COLO668 (cell line): ENCODE data around the gene PCED1B.
"Not testable (repeated sequence)": the region's sequence is repeated elsewhere in the genome, so short reads cannot be mapped to it uniquely, and the experiment has no call there.

ENCODE experiments used
- DNase-seq: peaks from one replicate; lab custom pipeline; 2025; ENCODE audit not compliant: unreplicated experiment; lab: John Stamatoyannopoulos, UW

The PCED1B gene

DNA sequence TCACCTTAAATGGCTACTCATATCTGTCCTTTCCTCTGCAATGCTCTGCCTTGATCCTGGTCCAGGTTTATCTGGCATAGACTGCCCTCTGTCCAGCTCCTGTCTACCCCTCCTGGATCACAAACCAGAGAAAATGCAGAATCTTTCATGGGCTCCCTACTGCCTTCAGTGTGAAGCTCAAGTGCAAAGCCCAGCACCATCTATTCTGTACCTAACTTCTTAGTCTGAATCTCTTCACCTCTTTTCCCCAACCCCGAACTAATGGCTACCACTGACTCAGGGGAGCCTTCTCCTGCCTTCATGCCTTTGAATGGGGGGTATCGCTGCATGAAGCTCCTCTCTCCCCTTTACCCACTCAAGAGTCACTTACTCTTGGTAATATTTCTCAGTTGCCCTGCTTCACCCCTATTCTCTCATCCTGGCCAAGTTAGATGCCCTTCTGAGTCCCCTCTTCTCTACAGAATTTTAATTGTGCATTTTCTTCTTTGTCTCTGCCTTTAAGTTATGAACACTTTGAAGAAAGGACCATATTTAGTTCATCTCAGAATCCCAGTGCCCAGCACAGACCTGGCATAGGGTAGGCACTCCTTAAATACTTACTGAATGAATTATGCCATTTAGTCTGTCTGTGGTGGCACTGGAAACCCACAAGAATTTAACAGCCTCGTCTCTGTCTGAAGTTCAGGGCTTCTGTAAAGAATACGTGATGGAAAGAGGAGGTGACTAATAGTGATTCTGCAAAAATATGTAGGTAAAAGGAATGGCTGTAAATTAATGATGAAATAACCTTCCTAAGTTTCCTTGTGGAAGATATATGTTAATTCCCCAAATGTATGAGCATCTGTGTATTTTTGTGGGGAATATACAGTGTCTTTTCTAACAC lies 191.6 kb downstream of the PCED1B start:
- no peak for DNase-seq

DNA sequence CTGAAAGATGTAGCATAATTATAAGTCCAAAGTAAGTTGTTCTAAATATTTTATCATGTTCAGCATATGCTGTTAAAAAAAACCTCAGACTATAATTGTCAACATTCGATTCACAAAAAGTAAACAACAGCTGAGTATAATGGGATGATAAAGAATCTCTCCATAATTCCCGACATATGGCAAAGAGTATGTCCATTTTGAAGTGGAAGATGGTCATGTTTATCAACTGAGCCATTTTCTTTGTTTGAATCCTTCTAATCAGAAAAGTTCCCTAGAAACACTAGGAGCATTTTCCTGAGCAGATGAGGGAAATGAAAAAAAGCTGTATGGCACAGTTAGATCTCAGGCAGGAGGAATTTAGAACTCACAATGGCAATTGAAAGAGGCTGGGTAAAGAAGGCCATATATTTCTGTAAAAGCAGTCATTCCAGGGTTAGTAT lies 192.4 kb downstream of the PCED1B start:
- no peak for DNase-seq

DNA sequence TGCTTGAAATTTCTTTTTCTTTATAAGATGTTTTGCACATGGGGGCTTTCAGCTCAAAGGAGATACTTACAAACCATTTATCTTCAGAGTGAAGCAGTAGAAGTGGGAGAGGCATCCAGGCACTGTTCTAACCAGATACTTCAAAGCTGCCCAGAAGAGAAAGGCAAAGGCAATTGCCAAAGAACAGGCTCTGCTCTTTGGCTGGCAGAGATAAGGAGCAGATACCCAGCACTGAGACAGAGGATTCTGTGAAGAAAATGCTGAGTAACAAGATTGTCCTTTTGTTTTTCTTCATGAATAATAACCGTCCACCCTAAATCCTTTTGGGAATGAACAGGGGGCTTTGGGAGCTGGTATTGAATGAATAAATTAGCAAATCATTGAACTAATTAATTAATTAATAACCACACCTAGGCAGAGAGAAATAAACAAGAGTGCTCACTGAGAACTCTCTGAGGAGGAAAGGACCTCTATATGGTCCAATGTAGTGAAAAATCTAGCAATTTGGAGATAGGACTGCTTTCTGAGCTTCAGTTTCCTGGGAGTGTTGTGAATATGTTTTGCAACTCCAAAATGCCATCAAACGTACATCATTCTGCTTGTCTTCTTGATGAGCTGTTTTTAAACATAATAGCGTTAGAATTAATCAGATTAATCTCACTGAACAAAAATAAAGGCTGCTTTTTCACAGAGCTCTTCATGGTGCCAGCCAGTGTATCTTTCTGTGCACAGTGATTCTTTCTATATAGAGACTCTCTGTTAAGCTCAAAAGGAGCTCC lies 193.2 kb downstream of the PCED1B start:
- no peak for DNase-seq

DNA sequence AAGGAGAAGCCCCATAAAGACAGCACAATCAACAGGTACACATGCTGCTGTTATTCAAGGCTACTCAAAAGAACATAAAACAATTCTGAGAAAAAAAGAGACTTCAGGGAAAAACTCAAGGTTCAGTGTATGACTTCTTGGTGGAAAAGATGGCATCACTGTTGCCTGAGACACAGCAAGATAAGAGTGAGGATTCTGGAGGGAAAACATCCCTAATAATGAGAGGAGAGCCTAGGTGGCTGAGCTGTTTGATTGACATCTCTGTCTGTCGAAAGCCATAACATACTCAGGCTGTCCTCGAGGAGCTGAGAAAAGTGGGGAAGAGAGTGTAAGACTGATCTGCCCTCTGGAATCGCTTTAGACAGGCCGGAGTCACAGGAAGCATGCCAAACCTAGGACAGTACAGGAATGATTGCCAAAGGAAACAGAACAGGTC lies 193.8 kb downstream of the PCED1B start:
- DNase-seq: no peak

DNA sequence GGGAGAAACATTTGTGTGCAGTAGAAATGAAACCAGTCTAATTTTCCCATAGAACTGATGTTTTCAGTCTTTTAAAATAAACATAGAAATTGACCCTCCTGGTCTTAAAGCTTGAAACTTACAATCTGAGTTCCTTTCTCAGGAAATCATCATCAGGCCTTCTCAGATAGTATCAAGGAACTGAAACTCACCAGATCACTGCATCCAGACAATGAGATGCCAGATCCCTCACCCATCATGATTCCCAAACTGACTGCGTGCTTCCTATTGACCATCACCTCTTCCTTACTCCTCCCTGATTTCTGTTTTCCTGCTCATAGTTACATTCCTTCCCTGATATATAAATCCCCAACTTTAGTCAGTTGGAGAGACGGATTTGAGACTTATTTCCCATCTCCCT lies 195.3 kb downstream of the PCED1B start:
- DNase-seq: no peak

DNA sequence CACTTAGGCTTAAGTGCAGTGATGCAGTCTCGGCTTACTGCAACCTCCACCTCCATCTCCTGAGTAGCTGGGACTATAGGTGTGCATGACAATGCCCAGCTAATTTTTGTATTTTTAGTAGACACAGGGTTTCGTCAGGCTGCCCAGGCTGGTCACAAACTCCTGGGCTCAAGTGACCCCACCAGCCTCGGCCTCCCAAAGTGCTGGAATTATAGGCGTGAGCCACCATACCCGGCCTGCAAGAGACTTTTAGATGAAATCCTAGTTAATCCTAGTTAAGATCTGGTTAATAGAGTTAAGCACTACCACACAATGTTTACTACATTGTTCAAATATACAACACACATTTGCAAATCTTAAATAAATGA lies 196.8 kb downstream of the PCED1B start:
- no peak for DNase-seq

DNA sequence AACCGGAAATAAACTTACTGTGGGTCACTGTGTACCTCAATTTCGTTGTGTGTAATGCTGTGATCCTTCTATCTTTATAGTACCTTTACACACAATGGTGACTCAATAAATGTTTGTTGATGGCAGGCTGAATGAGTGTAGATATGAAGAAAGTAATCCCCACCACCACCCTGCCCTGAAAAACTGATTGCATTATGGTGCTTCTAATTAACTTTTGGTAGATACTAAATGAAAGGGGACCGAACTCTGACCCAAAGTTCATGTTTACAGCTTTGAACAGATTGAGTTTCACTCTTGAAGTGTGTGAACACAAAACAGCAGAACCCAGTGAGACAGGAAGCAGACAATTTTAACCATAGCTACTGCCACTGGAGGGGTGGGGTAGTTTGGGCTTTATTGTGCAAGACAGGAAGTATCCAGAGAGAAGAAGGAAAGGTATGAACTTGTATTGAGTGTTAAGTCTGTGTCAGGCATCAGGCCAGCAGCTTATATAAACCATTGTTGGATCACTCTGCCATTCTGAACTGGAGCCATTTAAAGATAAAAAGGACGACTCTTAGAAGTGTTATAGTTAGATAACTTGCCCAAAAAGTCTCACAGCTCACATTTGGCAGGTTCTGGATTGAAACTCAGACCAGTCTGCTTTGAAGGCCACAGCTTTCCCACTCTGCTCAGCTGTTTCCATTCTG lies 197.3 kb downstream of the PCED1B start:
- no peak for DNase-seq

DNA sequence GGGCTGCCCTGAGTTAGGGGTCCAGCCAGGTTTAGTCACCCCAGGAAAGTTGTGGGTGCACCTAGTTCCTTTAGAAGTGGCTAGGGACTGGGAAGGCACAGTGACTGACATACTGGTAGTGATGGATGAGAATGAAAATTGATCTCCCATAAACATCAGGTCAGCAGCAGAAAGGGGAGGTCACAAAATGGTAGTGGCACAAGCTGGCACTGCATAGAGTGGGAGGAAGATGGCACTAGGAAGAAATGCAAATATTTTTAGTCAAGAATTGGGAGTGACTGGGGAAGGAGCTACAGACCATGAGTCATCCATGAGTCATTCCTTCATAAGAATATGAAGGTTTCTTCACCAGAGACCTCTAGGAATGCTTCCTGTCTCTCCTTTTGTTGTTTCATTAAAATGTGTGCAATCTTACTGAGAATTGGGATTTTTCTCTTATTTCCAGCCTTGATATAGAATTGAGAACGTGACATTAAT lies 198.6 kb downstream of the PCED1B start:
- DNase-seq: no peak

DNA sequence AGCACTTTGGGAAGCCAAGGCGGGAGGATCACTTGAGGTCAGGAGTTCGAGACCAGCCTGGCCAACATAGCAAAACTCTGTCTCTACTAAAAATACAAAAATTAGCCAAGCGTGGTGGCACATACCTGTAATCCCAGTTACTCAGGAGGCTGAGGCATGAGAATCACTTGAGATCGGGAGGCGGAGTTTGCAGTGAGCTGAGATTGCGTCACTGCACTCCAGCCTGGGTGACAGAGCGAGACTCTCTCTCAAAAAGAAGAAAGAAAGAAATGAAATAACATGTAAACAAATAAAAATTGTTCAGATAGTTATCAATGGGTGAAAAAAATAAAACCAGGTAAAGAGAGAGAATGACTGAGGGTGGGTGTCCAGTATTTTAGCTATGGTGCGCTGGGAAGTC lies 200.3 kb downstream of the PCED1B start:
- DNase-seq: not testable (repeated sequence)

DNA sequence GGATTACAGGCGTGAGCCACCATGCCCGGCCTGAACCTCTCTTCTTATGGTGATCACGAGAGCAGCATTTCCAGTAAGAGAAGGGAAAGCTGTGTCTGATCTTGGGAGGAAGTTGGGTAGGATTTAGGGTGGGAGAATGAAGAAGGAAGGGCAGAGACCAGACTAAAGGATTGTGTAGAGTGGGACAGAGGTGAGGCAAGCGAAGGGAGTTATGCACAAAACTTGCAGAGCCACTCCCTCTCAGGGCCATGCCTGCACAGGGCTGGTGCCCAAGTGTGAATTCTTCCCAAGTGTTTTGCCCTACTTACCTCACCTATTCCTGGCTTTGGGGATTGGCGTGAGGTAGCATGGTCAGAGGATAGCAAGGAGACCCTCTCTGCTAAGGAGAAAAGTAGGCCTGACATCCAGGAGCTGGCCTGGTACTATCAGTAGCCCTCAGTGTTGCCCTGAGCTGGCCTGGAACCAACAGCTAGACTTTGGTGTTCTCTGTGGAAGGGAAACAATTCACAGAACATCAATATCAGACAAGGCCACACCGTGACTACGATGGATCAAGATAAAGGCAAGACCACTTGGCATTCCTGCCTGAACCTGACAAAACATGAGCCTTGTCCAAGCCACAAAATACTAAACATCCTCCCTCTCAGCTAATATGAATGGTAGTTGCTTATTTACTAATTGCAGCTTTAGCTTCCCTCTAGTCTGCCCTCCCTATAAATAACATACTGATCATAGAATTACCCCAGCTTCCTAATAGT lies 201.3 kb downstream of the PCED1B start:
- no peak for DNase-seq

DNA sequence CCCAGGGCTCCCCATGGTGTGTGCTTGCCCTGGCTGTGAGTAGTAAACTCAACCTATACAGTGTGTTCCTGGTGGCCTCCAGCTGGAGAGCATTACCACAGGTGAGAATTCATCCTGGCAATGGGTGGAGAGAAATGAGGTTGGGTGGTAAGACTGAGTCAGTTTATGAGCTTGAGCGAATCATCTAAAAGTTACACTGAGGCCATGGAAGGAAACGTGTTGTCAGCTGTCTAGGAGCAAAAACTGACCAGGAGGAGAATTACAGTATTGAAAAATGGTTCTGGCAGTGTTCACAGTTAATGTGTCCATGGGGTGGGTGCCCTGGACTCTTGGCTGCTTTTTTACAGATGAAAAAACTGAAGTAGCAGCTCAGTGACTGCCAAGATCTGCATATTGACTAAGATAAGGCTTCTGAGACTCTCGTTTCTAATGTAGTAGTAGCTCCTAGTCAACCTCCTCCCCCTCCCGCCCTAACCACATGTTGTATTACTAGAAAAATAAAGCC lies 202.3 kb downstream of the PCED1B start:
- DNase-seq: no peak

DNA sequence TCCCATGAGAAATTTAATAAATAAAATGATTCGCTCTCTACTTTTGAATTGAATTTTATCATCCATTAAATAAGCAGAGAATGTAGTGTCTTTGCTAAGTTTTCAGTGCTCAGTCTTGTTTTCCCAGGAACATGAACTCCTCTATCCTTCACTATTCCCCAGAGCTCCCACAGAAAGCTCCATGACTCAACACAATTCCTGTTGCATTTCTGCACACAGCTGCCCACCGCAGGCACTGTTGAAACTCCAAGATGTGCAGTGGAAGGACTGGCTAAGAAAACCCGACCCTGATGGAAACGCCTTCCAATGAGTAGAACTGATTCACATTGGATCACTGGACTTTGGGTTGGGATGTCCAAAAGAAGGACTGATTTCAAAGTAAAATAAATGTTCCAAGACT lies 202.8 kb downstream of the PCED1B start:
- no peak for DNase-seq
